Vagina (tissue), 2 donors: ENCODE data around the gene ARHGEF16.

Experiments
- POLR2A ChIP-seq, 2 donors: fragments of 450-650 bp; IDR thresholded peaks; one replicate each; pipeline ENCODE4 v1.6.1; 2017; ENCODE audit warnings: antibody characterized with exemption in 2 of 2, mild to moderate bottlenecking in 2 of 2, moderate library complexity in 2 of 2
- POLR2AphosphoS5 ChIP-seq, 2 donors: sonication (generic); formaldehyde crosslinking; IDR thresholded peaks; one replicate each; pipeline ENCODE4 v1.9.0; 2017; ENCODE audit warnings: antibody characterized with exemption in 2 of 2, mild to moderate bottlenecking in 2 of 2, low read depth in 1 of 2; ENCODE audit not compliant: insufficient read depth in 1 of 2

GRCh38 chr1:3453891-3454810 lies at the start of gene ARHGEF16:
- TF ChIP-seq POLR2A (IDR thresholded peaks at IDR 0.05) (no peak), POLR2AphosphoS5 (IDR thresholded peaks at IDR 0.05; ENCODE audit: insufficient read depth in 1 of 2, low read depth in 1 of 2) (no peak)
